HG03442 (cell line): ENCODE results near the gene CTNND2.
"Not testable (repeated sequence)": the region's sequence is repeated elsewhere in the genome, so short reads cannot be mapped to it uniquely, and the experiment has no call there.

Experiments
- ATAC-seq: cut with Tn5 transposase; IDR thresholded peaks from one replicate; pipeline ENCODE4 v1.9.1; 2021; ENCODE audit warnings: mild to moderate bottlenecking, moderate library complexity; ENCODE audit not compliant: unreplicated experiment

CTNND2 gene

DNA sequence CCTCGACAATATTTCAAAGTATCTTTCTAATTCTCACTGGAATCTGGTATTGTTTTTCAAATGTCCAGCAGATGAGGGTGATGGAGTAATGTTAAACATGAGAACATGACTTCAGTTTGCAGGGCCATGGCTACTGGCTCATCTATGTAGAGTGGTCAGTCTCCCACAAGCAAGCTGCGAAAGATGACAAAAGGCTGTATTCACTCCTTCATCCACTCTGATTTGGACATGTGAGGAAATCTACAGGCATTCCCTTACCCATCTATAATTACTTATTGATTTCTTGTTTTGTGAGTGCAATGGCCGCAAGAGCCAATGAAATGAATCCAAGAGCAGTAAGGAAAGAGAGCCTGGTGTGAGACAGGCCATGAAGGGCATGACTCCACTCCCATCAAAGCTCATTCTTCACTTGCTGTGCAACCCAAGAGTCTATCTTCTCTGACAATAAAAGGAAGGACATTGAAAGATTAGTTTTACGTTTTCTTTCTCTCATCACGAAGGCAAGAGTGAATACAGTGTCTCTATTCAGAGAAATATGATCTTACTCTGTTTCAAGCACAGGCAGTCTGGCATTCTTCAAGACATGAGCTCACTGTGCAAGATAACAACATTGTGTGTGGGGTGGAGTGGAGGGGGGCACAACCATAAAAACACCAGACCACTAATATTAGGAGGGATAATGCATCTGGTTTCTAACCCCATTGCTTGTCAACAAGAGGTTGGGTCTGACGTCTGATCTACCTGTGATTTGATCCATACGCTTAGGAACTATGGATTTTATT lies 893.6 kb downstream of the CTNND2 start:
- ATAC-seq, result no peak

DNA sequence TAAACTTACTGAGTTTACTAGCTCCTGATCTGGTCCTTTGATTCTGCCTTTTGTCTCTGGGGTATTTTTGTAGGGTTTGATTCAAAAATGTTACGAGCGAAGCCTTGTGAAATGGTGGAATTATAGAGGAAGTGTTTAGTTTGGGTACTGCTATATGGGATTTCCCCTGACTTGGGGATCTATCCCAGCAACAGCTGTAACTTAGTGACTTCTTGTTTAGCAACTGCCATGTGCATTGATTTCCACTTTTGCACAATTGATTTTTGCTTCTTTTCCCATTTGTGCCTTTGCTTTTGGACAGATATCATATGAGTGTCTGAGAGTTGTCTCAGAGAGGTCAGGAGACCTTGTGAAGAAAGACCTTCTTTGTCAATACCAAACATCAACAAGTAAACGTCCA lies 894.7 kb downstream of the CTNND2 start:
- ATAC-seq, result no peak

DNA sequence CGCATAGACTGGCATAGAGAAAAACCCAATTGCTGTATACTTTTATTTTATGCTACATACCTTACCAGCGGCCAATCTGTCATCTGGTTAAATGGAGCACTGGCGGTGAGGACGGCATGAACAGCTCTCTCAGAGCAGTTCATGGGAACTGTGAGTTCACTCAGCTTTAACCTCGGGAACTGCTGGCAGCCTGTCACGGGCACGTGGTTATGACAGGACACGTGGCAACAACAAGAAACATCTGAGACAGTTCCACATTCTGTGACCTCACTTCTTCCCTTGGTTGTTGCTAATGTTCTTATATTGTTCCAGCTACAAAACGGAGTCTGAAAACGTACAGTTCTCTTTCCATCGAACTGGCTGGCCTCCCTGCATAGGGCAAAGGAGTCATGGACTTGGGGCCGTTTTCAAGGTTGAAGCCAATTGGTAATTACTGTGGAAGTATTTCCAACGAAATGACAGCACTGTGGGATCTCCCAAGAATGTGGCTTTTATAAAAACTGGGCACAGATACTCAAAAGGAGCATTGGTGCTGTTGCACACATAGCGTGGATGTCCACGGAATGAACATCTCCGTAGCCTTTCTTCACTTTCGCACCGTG lies 896.9 kb downstream of the CTNND2 start:
- ATAC-seq, result no peak

DNA sequence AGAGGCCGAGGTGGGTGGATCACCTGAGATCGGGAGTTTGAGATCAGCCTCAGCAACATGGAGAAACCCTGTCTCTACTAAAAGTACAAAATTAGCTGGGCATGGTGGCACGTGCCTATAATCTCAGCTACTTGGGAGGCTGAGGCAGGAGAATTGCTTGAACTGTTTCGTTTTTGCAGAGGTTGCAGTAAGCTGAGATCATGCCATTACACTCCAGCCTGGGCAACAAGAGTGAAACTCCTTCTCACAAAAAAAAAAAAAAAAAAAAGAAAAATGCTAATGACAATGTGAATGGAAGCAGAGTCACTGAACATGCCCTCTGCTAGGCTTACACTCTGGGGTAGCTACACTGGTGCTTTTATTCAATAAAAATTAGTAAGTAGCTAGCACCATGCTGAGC lies 899.7 kb downstream of the CTNND2 start:
- ATAC-seq, result not testable (repeated sequence)

DNA sequence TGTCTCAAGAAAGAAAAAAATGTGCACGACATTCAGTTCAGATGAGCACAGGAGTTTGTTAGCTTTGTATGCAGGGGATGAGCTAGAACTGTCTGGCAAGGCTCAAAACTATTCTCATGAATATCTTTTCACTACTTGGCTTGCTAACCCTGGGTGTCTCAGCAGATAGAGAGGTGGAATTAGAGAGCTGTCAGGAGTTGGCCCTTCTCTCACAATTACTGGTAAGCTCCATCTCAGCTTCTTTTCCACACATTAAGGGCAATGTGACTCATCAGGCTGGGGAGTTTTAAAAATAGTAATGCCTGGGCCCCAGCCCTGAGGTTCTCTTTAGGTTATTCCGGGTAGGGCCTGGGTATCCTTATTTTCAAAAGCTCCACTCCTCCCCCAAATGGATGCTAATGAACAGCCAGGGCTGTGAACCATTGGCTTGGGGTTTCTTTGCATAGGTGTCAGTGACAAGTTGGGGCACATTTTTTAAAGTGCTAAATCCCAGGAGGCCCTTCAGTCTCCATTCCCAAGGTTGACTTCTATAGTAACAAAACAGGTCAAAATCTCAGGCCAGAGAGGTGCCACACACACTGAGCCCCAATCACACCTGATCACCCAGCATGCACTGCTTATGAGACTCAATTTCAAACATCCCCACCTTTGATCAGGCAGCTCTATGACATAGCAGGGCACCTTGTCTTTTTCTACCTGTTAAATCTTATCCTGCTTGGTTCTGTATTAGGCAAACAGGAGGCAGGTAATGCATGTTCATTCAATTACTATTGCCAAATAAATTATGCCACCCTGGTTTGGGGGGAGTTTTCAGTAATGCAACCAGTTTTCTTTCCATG lies 903.5 kb downstream of the CTNND2 start:
- no peak for ATAC-seq

DNA sequence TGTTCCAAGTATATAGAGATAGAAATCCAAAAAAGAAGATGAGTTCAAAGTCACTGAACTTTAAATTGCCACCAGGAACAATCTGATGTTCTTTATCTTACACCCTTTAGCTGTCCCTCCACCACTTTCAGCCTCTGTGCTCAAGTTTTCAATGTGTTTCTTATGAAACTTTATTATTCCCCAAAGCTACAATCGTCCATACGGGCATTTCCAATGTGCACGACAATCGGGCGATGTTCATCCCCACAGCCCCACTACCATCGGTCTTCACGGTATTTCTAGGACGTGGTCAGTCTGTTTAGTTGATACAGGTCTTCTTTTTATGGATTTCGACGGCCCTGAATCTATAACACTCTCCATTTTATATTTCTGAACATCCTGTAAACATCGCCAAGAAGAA lies 904.5 kb downstream of the CTNND2 start:
- ATAC-seq, result no peak

DNA sequence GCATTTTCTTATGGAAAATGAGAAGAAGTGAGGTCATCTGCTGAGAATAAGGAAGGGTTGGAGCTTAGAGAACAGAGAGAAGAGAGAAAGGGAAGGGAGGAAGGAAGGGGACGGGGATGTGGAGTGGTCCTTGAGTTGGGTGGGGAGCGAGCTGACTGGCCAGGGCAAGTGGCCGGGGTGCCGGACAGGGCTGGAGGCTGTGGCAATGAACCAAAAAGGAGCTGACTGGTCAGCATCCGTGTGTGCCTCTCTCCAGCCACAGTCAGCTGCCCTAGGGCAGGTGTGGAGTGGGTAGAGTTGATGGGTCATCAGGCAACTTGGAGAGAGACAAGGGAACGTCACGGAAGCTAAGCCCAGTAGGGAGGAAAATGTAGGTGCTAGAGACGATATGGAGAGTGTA lies 908.4 kb downstream of the CTNND2 start:
- ATAC-seq, result no peak

DNA sequence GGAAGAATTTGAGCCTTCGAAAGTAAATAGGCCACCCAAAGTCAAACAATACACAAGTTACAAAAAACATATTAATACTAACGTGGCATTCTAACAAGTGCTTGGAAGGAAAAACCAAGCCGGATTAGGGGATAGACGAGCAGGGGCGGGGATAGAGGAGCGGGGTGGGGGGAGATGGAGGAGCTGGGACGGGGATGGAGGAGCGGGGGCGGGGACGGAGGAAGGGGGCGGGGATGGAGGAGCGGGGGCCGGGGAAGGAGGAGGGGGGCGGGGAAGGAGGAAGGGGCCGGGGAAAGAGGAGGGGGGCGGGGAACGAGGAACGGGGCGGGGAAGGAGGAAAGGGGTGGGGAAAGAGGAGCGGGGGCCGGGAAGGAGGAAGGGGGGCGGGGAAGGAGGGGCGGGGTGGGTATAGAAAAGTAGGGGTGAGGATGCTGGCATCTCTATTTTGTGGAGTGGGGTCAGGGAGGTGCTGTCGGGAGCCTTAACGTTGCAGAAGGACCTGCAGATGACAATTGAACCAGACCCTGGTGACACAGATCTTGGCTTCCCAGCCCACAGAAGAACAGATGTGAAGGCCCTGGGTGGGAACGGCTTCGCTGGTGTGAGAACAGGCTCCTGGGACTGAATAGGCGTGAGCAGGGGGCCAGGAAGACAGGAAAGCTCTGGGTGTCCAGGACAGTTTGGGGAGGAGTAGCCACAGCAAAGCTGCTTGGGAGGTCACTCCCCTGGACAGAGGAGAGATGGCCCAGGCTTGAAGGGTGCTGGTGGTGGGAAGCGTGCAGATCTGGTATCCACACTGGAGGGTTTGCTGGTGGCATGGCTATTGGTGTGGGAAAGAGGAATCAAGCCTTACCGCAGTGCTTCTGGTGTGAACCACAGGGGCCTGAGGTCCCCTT lies 909.9 kb downstream of the CTNND2 start:
- no peak for ATAC-seq

GRCh38 chr5:10990634-10991033 lies 913.6 kb downstream of the CTNND2 start:
- ATAC-seq, result no peak

- ATAC-seq, result no peak
Measured at GRCh38 chr5:10989577-10990263, 914.5 kb downstream of the CTNND2 start.

DNA sequence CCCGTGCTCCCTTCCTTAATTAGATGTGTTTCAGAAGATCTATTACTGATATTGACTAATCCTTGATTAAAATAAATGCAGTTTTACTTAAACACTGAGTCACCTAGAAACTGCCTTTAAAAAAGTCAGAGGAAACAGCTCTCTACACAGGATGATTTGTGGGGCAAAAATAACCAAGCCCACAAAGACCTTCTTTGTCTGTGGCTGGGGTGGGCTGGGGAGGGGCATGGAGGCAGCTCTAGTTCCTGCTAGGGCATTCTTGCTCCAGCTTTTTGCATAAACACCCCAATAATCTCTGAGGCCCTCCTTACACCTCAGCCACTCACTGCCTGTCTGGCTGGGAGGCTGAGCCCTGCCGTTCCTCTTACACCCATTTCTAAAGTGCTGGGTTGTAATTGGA lies 915.6 kb downstream of the CTNND2 start:
- ATAC-seq, result no peak

GRCh38 chr5:10987925-10988504 lies 916.2 kb downstream of the CTNND2 start:
- peak; percentile 89 for ATAC-seq

GRCh38 chr5:10987276-10987924 lies 916.8 kb downstream of the CTNND2 start:
- ATAC-seq, result no peak

- peak; percentile 57 for ATAC-seq
Measured at GRCh38 chr5:10985721-10986110, 918.5 kb downstream of the CTNND2 start.

- no peak for ATAC-seq
Measured at GRCh38 chr5:10985091-10985720, 919.0 kb downstream of the CTNND2 start.

DNA sequence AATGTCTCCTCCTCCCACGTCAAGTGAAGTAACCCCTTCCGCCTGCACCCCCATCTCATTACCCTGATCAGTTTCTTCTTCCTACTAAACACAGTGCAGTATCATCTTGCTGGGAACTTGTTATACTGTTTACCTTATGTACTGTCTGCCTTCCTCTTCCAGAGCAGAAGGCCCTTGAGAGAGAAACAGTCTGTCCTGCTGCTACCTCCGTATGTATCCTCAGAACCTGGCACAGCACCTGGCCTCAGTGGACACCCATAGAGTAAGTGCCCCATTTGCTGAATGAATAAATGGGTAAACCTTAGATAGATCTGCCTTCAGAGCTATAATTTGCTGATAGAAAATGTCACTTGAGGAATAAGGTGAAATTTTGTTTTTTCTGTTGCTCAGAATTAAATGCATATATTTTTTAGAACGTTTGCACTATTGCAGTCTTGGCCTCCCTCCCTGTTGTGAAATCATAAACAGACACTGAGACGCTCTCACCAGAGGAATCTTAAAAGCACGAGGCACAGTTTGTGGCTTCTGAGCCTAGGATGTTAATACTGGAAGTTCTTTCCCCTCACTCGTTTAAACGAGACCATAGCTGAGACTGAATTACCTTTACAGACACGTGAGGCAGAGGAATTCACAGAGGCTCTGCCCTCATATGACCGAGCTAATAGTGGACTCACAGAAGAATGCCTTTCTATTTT lies 920.1 kb downstream of the CTNND2 start:
- no peak for ATAC-seq

DNA sequence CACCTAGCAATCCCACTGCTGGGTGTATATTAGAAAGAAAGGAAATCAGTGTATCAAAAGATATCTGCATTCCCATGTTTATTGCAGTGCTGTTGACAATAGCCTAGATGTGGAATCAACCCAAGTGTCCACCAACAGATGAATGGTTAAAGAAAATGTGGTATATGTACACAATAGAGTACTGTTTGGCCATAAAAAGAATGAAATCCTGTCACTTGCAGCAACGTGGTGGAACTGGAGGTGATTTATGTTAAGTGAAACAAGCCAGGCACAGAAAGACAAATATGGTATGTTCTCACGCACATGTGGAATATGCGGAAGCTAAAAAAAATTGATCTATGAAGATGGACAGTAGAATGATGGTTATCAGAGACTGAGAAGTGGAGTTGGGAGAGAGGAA lies 921.6 kb downstream of the CTNND2 start:
- no peak for ATAC-seq

GRCh38 chr5:10981932-10982331 lies 922.3 kb downstream of the CTNND2 start:
- ATAC-seq, result no peak
